Measurements from ENCODE around the gene MMP25. TPM values are rescaled to one million over a fixed set of nuclear protein-coding genes. Genes with fewer than 3 reads are reported as not detected.
"Not testable (repeated sequence)": the region's sequence is repeated elsewhere in the genome, so short reads cannot be mapped to it uniquely, and the experiment has no call there.

Gene MMP25
- total RNA-seq, 2 experiments from 2014 or later: 1.1 to 1.5 TPM

- Mint-ChIP-seq H3K4me3 (no peak overlapping the region), H3K27me3 (peaks cover 10% of the 10 kb centered on the region), H3K4me1 (ENCODE audit: low read depth) (peaks cover 34% of the 10 kb centered on the region), H3K27ac (no peak overlapping the region), H3K9me3 (no peaks in the 10 kb centered on the region), H3K36me3 (ENCODE audit: low read depth) (peaks cover 20% of the 10 kb centered on the region)
- DNase-seq (no peak), ATAC-seq (no peak)
- ChIA-PET CTCF (interaction anchor here (0.6 to 6.0 kb wide), 3 partner anchors 9 to 643 kb away, joined by 3 to 99 read pairs (median 5); no protein-coding TSS in a partner anchor), POLR2A (interaction anchor here (0.7 to 2.8 kb wide), 6 partner anchors 8 to 78 kb away, joined by 3 to 9 read pairs (median 4); no protein-coding TSS in a partner anchor)
- TF ChIP-seq CTCF (IDR thresholded peaks at IDR 0.05): no peak
- intact Hi-C loops (cut with micrococcal nuclease): no loop called here
Observed at GRCh38 chr16:3051009-3051408, 4.6 kb downstream of the MMP25 start.

GRCh38 chr16:3051494-3051893 is 5.1 kb downstream of the MMP25 start:
- H3K4me3 Mint-ChIP-seq: no peak overlapping the region
- peaks cover 36% of the 10 kb centered on the region for H3K4me1 Mint-ChIP-seq (ENCODE audit: low read depth)

GRCh38 chr16:3052571-3053329 is 6.4 kb downstream of the MMP25 start:
- Mint-ChIP-seq H3K4me1 (ENCODE audit: low read depth) (peaks cover 47% of the 10 kb centered on the region), H3K36me3 (ENCODE audit: low read depth) (peaks cover 25% of the 10 kb centered on the region)
- ATAC-seq (peak; percentile 38), DNase-seq (peak; percentile 42)
- intact Hi-C loops (cut with micrococcal nuclease); POLR2A ChIA-PET; H3K4me3 Mint-ChIP-seq; H3K27me3 Mint-ChIP-seq; H3K9me3 Mint-ChIP-seq; H3K27ac Mint-ChIP-seq: not testable (repeated sequence)
- CTCF ChIA-PET: interaction anchor here (6.0 kb wide), 1 partner anchor 22 kb away, joined by 99 read pairs; no protein-coding TSS in a partner anchor

More at GRCh38 chr16:3051494-3051893, 5.1 kb downstream of the MMP25 start:
- H3K36me3 Mint-ChIP-seq (ENCODE audit: low read depth): peaks cover 20% of the 10 kb centered on the region
- H3K27me3 Mint-ChIP-seq: peaks cover 10% of the 10 kb centered on the region
- CTCF ChIA-PET: interaction anchor here (0.6 to 6.0 kb wide), 3 partner anchors 10 to 642 kb away, joined by 3 to 99 read pairs (median 5); no protein-coding TSS in a partner anchor
- ATAC-seq (no peak), DNase-seq (no peak)
- TF ChIP-seq CTCF (IDR thresholded peaks at IDR 0.05): no peak
- H3K27ac Mint-ChIP-seq: no peak overlapping the region
- intact Hi-C loops (cut with micrococcal nuclease): no loop called here
- no peaks in the 10 kb centered on the region for H3K9me3 Mint-ChIP-seq
- POLR2A ChIA-PET: interaction anchor here (0.6 to 2.8 kb wide), 6 partner anchors 8 to 78 kb away, joined by 3 to 9 read pairs (median 4); no protein-coding TSS in a partner anchor

GRCh38 chr16:3053330-3053710 is 7.0 kb downstream of the MMP25 start:
- ATAC-seq (peak; percentile 31), DNase-seq (peak; percentile 40)
- H3K27me3 Mint-ChIP-seq; H3K4me3 Mint-ChIP-seq; H3K9me3 Mint-ChIP-seq; CTCF ChIA-PET; H3K27ac Mint-ChIP-seq; intact Hi-C loops (cut with micrococcal nuclease); POLR2A ChIA-PET: not testable (repeated sequence)
- H3K4me1 Mint-ChIP-seq (ENCODE audit: low read depth): peaks cover 45% of the 10 kb centered on the region
- peaks cover 25% of the 10 kb centered on the region for H3K36me3 Mint-ChIP-seq (ENCODE audit: low read depth)

- Mint-ChIP-seq H3K27me3 (no peaks in the 10 kb centered on the region), H3K27ac (peak overlapping the region; percentile 82), H3K36me3 (ENCODE audit: low read depth) (peaks cover 27% of the 10 kb centered on the region), H3K4me3 (peak overlapping the region; percentile 26), H3K9me3 (no peaks in the 10 kb centered on the region), H3K4me1 (ENCODE audit: low read depth) (peaks cover 48% of the 10 kb centered on the region)
- no peak for TF ChIP-seq CTCF (IDR thresholded peaks at IDR 0.05)
- ChIA-PET CTCF (interaction anchor here (6.3 to 14.0 kb wide), 2 partner anchors 25 to 73 kb away, joined by 64 to 288 read pairs; no protein-coding TSS in a partner anchor), POLR2A (interaction anchor here (0.9 kb wide), 1 partner anchor 74 kb away, joined by 3 read pairs; no protein-coding TSS in a partner anchor)
- ATAC-seq (peak; percentile 11), DNase-seq (peak; percentile 53)
- intact Hi-C loops (cut with micrococcal nuclease): no loop called here
Observed at GRCh38 chr16:3054965-3055733, 8.8 kb downstream of the MMP25 start.

GRCh38 chr16:3055734-3056115 is 9.4 kb downstream of the MMP25 start:
- POLR2A ChIA-PET: interaction anchor here (0.8 to 1.5 kb wide), 3 partner anchors 8 to 73 kb away, joined by 3 to 7 read pairs (median 3); no protein-coding TSS in a partner anchor

More at GRCh38 chr16:3055734-3056115, 9.4 kb downstream of the MMP25 start:
- Mint-ChIP-seq H3K36me3 (ENCODE audit: low read depth) (peaks cover 27% of the 10 kb centered on the region), H3K4me1 (ENCODE audit: low read depth) (peaks cover 54% of the 10 kb centered on the region), H3K27ac (peak overlapping the region; percentile 82)
- DNase-seq; H3K9me3 Mint-ChIP-seq; H3K4me3 Mint-ChIP-seq; ATAC-seq; H3K27me3 Mint-ChIP-seq; intact Hi-C loops (cut with micrococcal nuclease): not testable (repeated sequence)
- CTCF ChIA-PET: interaction anchor here (1.2 to 14.0 kb wide), 3 partner anchors 26 to 73 kb away, joined by 4 to 288 read pairs (median 64); no protein-coding TSS in a partner anchor
